Thyroid gland (tissue), 4 donors: Measurements from ENCODE around the gene INF2. TPM values are rescaled to one million over a fixed set of nuclear protein-coding genes. Genes with fewer than 3 reads are reported as not detected.
A peak's percentile ranks its signal among the peaks of the same experiment; 100 is the strongest.

Experiments used
- DNase-seq, 2 donors: peaks; one replicate each; pipeline ENCODE4 v3.0.0-alpha.2; 2019
- H3K27ac ChIP-seq, 3 donors: fragments of 200-600 bp; sonication (generic); 1 replicate in 2 of 3; 2 replicates in 1 of 3; pipeline ENCODE4 v1.5.1; 2016 to 2019; ENCODE audit warnings: mild to moderate bottlenecking in 1 of 3, moderate library complexity in 1 of 3
- H3K27me3 ChIP-seq: fragments of 200-600 bp; sonication (generic); one replicate; pipeline ENCODE4 v1.5.1; 2019
- H3K36me3 ChIP-seq, 2 donors: fragments of 200-600 bp; sonication (generic); one replicate each; pipeline ENCODE4 v1.5.1; 2016 to 2019
- H3K4me1 ChIP-seq, 2 donors: fragments of 200-600 bp; sonication (generic); one replicate each; pipeline ENCODE4 v1.5.1; 2017 to 2019
- H3K4me3 ChIP-seq, 3 donors: fragments of 200-600 bp; sonication (generic); replicated peaks in 1 of 3; 1 replicate in 2 of 3; 2 replicates in 1 of 3; pipeline ENCODE4 v1.5.1; 2016; ENCODE audit warnings: mild to moderate bottlenecking in 1 of 3
- H3K9me3 ChIP-seq: fragments of 200-600 bp; sonication (generic); one replicate; pipeline ENCODE4 v1.5.1; 2017
- CTCF ChIP-seq, 6 experiments: fragments of 200-600 bp in 3 of 6; fragments of 450-650 bp in 3 of 6; sonication (generic) in 3 of 6; IDR thresholded peaks; one replicate each; pipeline ENCODE4 v1.5.1; 2016 to 2019; ENCODE audit warnings: antibody characterized with exemption in 6 of 6, mild to moderate bottlenecking in 2 of 6, inconsistent platforms in 1 of 6, moderate library complexity in 1 of 6
- POLR2A ChIP-seq, 2 donors: fragments of 450-650 bp; IDR thresholded peaks; one replicate each; pipeline ENCODE4 v1.6.1; 2017; ENCODE audit warnings: antibody characterized with exemption in 2 of 2, mild to moderate bottlenecking in 2 of 2, moderate library complexity in 1 of 2
- WGBS, 2 donors: methylation state at CpG; one replicate each; pipeline ENCODE4 v1.1.5; 2017; 5-methylcytosine and 5-hydroxymethylcytosine counted together
- intact Hi-C: fragments of 100-400 bp; cut with DNase I; formaldehyde crosslinking; loops from one replicate; pipeline ENCODE4 v1.15.1; 2023
- total RNA-seq, 4 donors: library from RNA; depleted of rRNA; stranded (reverse); fragments of >200 nt; gene quantifications; one replicate each; pipeline ENCODE4 v1.2.3, GENCODE V29; 2016

Gene INF2
- total RNA-seq, 4 donors from 2014 or later = 35.1 to 54.7 (median 42.5) TPM

GRCh38 chr14:104751539-104752422, 62.4 kb downstream of the INF2 start:
- H3K4me3 ChIP-seq = peak overlapping the region in 1 of 3 donors; percentile 94
- TF ChIP-seq CTCF (IDR thresholded peaks at IDR 0.05) (no peak), POLR2A (IDR thresholded peaks at IDR 0.05) (no peak)
- DNase-seq = no peak
- H3K27ac ChIP-seq = peak overlapping the region in 2 of 3 donors; percentile 30 to 73
- intact Hi-C loops = no loop called here
- H3K36me3 ChIP-seq = peaks cover 11 to 13% of the 10 kb centered on the region in 2 donors
- H3K27me3 ChIP-seq = no peaks in the 10 kb centered on the region
- no peaks in the 10 kb centered on the region for H3K9me3 ChIP-seq
- H3K4me1 ChIP-seq = peaks cover 16 to 21% of the 10 kb centered on the region in 2 donors
- 73% methylated on average over 33 to 54 of the region's 90 CpGs for WGBS, 2 donors

- peaks cover 16 to 21% of the 10 kb centered on the region in 2 donors for H3K4me1 ChIP-seq
- peak overlapping the region in 1 of 3 donors; percentile 94 for H3K4me3 ChIP-seq
- intact Hi-C loops = no loop called here
- no peak for DNase-seq
- TF ChIP-seq POLR2A (IDR thresholded peaks at IDR 0.05) (no peak), CTCF (IDR thresholded peaks at IDR 0.05) (no peak)
- 13 to 20% methylated on average over 6 to 13 of the region's 21 CpGs for WGBS, 2 donors
- no peaks in the 10 kb centered on the region for H3K9me3 ChIP-seq
- peaks cover 15 to 17% of the 10 kb centered on the region in 2 donors for H3K36me3 ChIP-seq
- no peaks in the 10 kb centered on the region for H3K27me3 ChIP-seq
- H3K27ac ChIP-seq = peak overlapping the region in 2 of 3 donors; percentile 30 to 73
These were observed 63.0 kb downstream of the INF2 start for GRCh38 chr14:104752423-104752734.

GRCh38 chr14:104752735-104753527, 63.5 kb downstream of the INF2 start, which contains the start of gene SIVA1:
SIVA1 (plus strand) TSS chr14:104753147; CDS start chr14:104753202, 55 bp downstream.
- intact Hi-C loops = no loop called here
- H3K9me3 ChIP-seq = no peaks in the 10 kb centered on the region
- H3K27ac ChIP-seq = peak within 1 kb of the TSS; percentile 17 to 73 (median 70)
- TF ChIP-seq POLR2A (IDR thresholded peaks at IDR 0.05) (peak; percentile 60 to 90), CTCF (IDR thresholded peaks at IDR 0.05) (peak in 1 of 6 experiments; percentile 29)
- 0% methylated on average over 32 to 41 of the region's 95 CpGs for WGBS, 2 donors
- H3K36me3 ChIP-seq = peaks cover 17 to 19% of the 10 kb centered on the region in 2 donors
- H3K27me3 ChIP-seq = no peaks in the 10 kb centered on the region
- peak within 1 kb of the TSS; percentile 67 to 94 (median 86) for H3K4me3 ChIP-seq
- peaks cover 16 to 21% of the 10 kb centered on the region in 2 donors for H3K4me1 ChIP-seq
- peak; percentile 100 for DNase-seq

- intact Hi-C loops = no loop called here
- peak; percentile 28 to 33 for DNase-seq
- peaks cover 17 to 24% of the 10 kb centered on the region in 2 donors for H3K36me3 ChIP-seq
- H3K9me3 ChIP-seq = no peaks in the 10 kb centered on the region
- no peaks in the 10 kb centered on the region for H3K27me3 ChIP-seq
- 1 to 2% methylated on average over 20 to 25 of the region's 30 CpGs for WGBS, 2 donors
- peaks cover 16 to 21% of the 10 kb centered on the region in 2 donors for H3K4me1 ChIP-seq
- TF ChIP-seq POLR2A (IDR thresholded peaks at IDR 0.05) (no peak), CTCF (IDR thresholded peaks at IDR 0.05) (no peak)
- H3K27ac ChIP-seq = peak overlapping the region in 2 of 3 donors; percentile 70 to 73
- H3K4me3 ChIP-seq = peak overlapping the region; percentile 67 to 94 (median 86)
These were observed 64.3 kb downstream of the INF2 start for GRCh38 chr14:104753528-104754212.
